GM19372 (cell line): ENCODE results near the gene BDKRB2.

Experiments used
- ATAC-seq: cut with Tn5 transposase; IDR thresholded peaks from one replicate; pipeline ENCODE4 v1.9.1; 2021; ENCODE audit warnings: mild to moderate bottlenecking, low read depth, moderate library complexity; ENCODE audit not compliant: unreplicated experiment

Gene BDKRB2

GRCh38 chr14:96247031-96247430 is 42.4 kb downstream of the BDKRB2 start:
- no peak for ATAC-seq

- ATAC-seq, result no peak
These were observed 44.4 kb downstream of the BDKRB2 start for GRCh38 chr14:96249029-96249428.

- no peak for ATAC-seq
These were observed 45.8 kb downstream of the BDKRB2 start for GRCh38 chr14:96250485-96250884.

GRCh38 chr14:96251656-96252155 is 47.1 kb downstream of the BDKRB2 start:
- ATAC-seq, result no peak

DNA sequence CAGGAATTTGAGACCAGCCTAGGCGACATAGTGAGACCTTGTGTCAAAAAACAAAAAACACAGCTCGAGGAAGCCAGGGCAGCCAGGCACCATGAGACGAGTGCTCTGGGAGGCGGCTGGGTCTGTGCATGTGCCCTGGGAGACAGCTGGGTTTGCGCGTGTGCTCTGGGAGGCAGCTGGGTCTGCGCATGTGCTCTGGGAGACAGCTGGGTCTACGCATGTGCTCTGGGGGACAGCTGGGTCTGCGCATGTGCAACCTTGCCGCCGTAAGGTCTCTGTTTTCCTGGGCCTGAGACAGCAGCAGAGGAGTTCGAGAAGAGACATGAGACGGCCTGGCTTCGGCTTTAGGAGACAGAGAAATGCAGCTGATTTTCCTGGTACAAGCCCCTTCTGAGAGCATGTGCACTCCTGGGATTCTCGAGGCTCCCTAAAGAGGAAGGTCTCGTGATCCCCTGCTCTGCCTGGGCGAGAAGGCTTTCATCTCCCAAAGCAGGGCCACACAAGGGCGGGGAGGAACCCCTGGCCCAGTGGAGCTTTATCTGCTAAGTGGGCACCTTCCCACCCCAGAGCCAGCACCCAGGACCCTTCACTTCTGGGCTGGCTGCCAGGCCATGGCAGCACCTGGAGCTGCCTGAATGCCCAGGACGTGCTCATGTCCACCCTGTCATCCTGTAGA is 47.8 kb downstream of the BDKRB2 start:
- no peak for ATAC-seq

- ATAC-seq, result no peak
These were observed 48.4 kb downstream of the BDKRB2 start for GRCh38 chr14:96252999-96253539.

DNA sequence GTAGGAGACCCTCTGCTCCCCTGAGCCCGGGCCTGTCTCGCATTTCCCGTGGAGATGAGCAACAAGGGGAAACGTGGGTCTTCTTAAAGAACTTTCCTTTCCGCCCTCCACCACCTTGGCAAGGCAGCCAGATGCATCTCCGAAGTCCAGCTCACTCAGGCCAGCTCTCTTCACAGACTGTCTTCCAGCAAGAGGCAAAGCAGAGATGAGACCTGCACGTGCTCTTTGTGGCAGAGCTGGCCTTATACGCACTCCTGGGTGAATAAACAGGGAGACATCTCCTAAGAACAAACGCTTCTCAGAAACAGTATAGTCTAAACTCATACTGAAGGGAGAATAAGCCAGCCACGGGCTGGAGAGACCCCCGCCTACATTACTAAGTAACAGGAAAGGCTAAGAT is 50.0 kb downstream of the BDKRB2 start:
- no peak for ATAC-seq

DNA sequence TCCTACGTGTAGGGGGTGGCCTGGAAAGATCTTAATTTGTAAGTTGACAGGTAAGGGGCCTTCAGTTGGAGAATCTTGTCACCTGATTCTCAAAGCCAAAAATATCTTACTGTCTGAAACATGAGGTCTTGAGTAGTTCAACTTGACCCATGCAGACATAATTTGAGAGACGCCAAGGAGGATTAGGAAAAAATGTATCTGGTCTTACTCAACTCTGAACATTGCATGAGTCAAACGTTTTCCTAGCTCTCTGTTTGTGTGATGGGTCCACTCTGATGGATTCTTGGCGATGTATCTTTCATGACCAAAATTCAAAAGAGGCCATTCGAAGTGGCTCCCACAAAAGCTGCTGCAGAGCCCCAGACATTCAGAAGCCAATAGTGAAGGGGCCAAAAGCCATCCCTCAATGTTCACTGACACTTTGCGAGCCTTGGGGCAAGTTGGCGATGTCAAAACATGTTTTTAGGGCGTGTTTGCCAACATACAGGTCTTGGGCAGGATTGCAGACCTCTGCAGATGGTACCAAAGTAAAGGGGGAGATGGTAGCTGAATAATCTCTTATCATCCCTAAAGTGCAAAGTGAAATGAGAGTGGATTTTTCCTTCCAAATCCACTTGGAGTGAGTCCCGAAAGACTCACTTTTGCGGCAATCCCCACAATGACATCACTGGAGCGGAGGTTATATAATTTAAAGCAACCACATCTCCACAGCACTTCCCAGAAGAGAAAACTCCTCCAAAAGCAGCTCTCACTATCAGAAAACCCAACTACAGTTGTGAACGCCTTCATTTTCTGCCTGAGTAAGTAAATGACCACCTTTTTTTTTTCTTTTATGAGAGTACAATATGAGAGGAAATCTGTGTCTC is 51.1 kb downstream of the BDKRB2 start, which contains the start of gene BDKRB1:
Gene BDKRB1, plus strand, starts transcription at position 710 of the 866 bp plus-strand sequence. CDS start 7,473 bp downstream, outside the sequence.
- ATAC-seq, result no peak

GRCh38 chr14:96256407-96256806 is 51.8 kb downstream of the BDKRB2 start:
- no peak for ATAC-seq

DNA sequence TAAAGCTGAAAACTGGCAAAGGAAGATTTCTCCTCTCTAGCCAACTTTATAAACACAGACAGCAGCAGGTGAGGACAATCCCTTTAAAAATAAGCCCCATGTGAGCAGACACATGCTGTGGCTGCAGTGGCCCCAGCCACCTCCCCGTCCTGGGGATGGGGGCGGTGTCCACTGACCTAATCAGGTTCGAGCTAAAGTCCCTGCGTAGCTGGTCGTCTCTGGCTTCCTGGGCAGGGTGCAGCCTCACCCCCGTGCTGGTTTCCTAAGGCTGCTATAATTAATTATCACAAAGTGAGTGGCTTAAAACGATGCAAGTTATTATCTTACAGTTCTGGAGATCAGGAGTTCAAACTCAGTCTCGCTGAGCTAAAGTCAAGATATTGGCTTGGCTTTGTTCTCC is 52.4 kb downstream of the BDKRB2 start:
- no peak for ATAC-seq

GRCh38 chr14:96257900-96258299 is 53.3 kb downstream of the BDKRB2 start:
- no peak for ATAC-seq

- ATAC-seq, result no peak
These were observed 55.7 kb downstream of the BDKRB2 start for GRCh38 chr14:96260341-96260821.

- ATAC-seq, result no peak
These were observed 56.4 kb downstream of the BDKRB2 start for GRCh38 chr14:96261053-96261452.

GRCh38 chr14:96261772-96262655 is 57.4 kb downstream of the BDKRB2 start:
- no peak for ATAC-seq

GRCh38 chr14:96263347-96264199 is 58.9 kb downstream of the BDKRB2 start:
- ATAC-seq, result no peak

- ATAC-seq, result no peak
These were observed 59.5 kb downstream of the BDKRB2 start for GRCh38 chr14:96264200-96264553.

- ATAC-seq, result no peak
These were observed 60.2 kb downstream of the BDKRB2 start for GRCh38 chr14:96264853-96265252.

DNA sequence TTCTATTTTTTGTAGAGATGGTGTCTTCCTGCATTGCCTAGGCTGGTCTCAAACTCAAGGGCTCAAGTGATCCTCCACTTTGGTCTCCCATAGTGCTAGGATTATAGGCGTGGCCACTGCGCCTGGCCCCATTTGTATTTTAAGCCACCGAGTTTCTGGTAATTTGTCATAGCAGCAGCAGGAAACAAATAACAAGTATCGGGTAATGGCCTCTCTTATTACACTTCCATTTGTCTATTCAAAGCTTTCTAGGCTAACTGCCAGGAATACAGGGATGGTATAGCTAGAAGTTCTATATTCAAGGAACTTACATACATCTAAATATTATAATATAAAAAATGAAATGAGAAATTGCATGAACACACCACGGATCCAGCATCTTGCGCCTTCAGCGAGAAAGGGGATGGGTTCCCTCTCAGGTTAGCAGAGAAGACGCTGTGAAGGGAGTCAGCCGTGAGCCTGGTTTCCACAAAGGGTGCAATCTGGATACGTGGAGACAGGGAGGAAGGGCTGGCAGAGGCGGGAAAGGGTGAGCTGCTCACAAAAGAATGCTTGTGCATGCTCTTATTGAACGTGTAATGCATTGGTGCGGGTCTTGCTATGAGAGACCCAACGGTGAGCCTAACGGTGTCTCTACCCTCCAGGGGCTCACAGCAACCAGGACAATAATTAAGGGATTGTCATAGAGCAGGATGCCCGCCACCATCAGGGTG is 60.9 kb downstream of the BDKRB2 start:
- no peak for ATAC-seq

- no peak for ATAC-seq
These were observed 62.7 kb downstream of the BDKRB2 start for GRCh38 chr14:96267336-96267735.
